Mesendoderm (in vitro differentiated cells): ENCODE results near the gene BCAR3.

Source experiments
- DNase-seq: peaks from one replicate; pipeline ENCODE4 v3.0.0; 2013
- H2AK5ac ChIP-seq: 2 replicates; pipeline ENCODE4 v1.6.1; 2013; ENCODE audit warnings: low read length, inconsistent platforms
- H2BK120ac ChIP-seq: 2 replicates; pipeline ENCODE4 v1.6.1; 2013; ENCODE audit warnings: low read depth, mild to moderate bottlenecking, low read length, moderate library complexity, mixed read lengths
- H2BK15ac ChIP-seq: replicated peaks from 2 replicates; pipeline ENCODE4 v1.6.1; 2013; ENCODE audit warnings: low read depth, mild to moderate bottlenecking, moderate library complexity
- H2BK5ac ChIP-seq: 2 replicates; pipeline ENCODE4 v1.6.1; 2013; ENCODE audit warnings: low read length, inconsistent platforms
- H3K18ac ChIP-seq: 2 replicates; pipeline ENCODE4 v1.6.1; 2013; ENCODE audit warnings: mild to moderate bottlenecking, low read length, mixed read lengths
- H3K23ac ChIP-seq: one replicate; pipeline ENCODE4 v1.6.1; 2013; ENCODE audit warnings: low read length
- H3K27ac ChIP-seq: 2 replicates; pipeline ENCODE4 v1.5.1; 2013; ENCODE audit warnings: low read depth, mild to moderate bottlenecking, inconsistent platforms, low read length, moderate library complexity
- H3K27me3 ChIP-seq: 2 replicates; pipeline ENCODE4 v1.6.1; 2013; ENCODE audit warnings: low read length, control low read depth, mild to moderate bottlenecking, inconsistent platforms; ENCODE audit not compliant: insufficient read depth, poor library complexity
- H3K36me3 ChIP-seq: 2 replicates; pipeline ENCODE4 v1.6.1; 2013; ENCODE audit warnings: low read length, inconsistent platforms; ENCODE audit not compliant: control insufficient read depth, insufficient read depth
- H3K4ac ChIP-seq: one replicate; pipeline ENCODE4 v1.6.1; 2013; ENCODE audit warnings: low read depth, mild to moderate bottlenecking, low read length, moderate library complexity
- H3K4me1 ChIP-seq: 2 replicates; pipeline ENCODE4 v1.6.1; 2013; ENCODE audit warnings: low read depth, low read length, inconsistent platforms; ENCODE audit not compliant: control insufficient read depth
- H3K4me2 ChIP-seq: 2 replicates; pipeline ENCODE4 v1.6.1; 2013; ENCODE audit warnings: low read length
- H3K4me3 ChIP-seq: 2 replicates; pipeline ENCODE4 v1.5.1; 2013; ENCODE audit warnings: mild to moderate bottlenecking, low read length
- H3K56ac ChIP-seq: one replicate; pipeline ENCODE4 v1.6.1; 2013; ENCODE audit warnings: low read length
- H3K79me1 ChIP-seq: 2 replicates; pipeline ENCODE4 v1.6.1; 2013; ENCODE audit warnings: low read length, inconsistent platforms
- H3K79me2 ChIP-seq: 2 replicates; pipeline ENCODE4 v1.6.1; 2013; ENCODE audit warnings: mild to moderate bottlenecking, low read length; ENCODE audit not compliant: control insufficient read depth, insufficient read depth
- H3K9ac ChIP-seq: 2 replicates; pipeline ENCODE4 v1.6.1; 2013; ENCODE audit warnings: low read length, inconsistent platforms
- H4K5ac ChIP-seq: one replicate; pipeline ENCODE4 v1.6.1; 2013; ENCODE audit warnings: low read length
- H4K8ac ChIP-seq: one replicate; pipeline ENCODE4 v1.6.1; 2013; ENCODE audit warnings: low read depth, mild to moderate bottlenecking, control low read depth, low read length, moderate library complexity
- whole genome bisulfite sequencing: extraction: QIAGEN DNeasy Blood & Tissue Kit; methylation state at CpG from one replicate; pipeline ENCODE4 v1.1.7; 2013; ENCODE audit warnings: low lambda C conversion rate, missing lambda C conversion rate; ENCODE audit not compliant: insufficient coverage; ENCODE audit errors: extremely low coverage; 5-methylcytosine and 5-hydroxymethylcytosine counted together

BCAR3 gene

GRCh38 chr1:93532780-93533378 is 148.8 kb downstream of the BCAR3 start:
- Histone ChIP-seq H2BK120ac (no peak overlapping the region), H3K23ac (no peak overlapping the region)
- WGBS = no CpG with 5 or more reads among the region's 3 CpGs

GRCh38 chr1:93531193-93531592 is 150.4 kb downstream of the BCAR3 start:
- Histone ChIP-seq H4K8ac (no peak overlapping the region), H4K5ac (no peak overlapping the region), H3K27ac (no peak overlapping the region), H3K79me2 (no peaks in the 10 kb centered on the region), H3K4me3 (no peak overlapping the region), H2BK5ac (no peak overlapping the region), H3K27me3 (no peaks in the 10 kb centered on the region), H3K36me3 (peaks cover 1% of the 10 kb centered on the region), H3K56ac (no peak overlapping the region), H3K79me1 (peaks cover 4% of the 10 kb centered on the region), H2AK5ac (no peak overlapping the region), H3K4me1 (no peaks in the 10 kb centered on the region), H3K9ac (no peak overlapping the region), H3K18ac (no peak overlapping the region), H2BK15ac (no peak overlapping the region), H3K4ac (no peak overlapping the region), H2BK120ac (no peak overlapping the region), H3K4me2 (no peak overlapping the region), H3K23ac (no peak overlapping the region)
- DNase-seq = no peak
- no CpG with 5 or more reads among the region's 2 CpGs for WGBS

More at GRCh38 chr1:93532780-93533378, 148.8 kb downstream of the BCAR3 start:
- H3K27me3 ChIP-seq = no peaks in the 10 kb centered on the region
- no peak overlapping the region for H3K18ac ChIP-seq
- H3K79me1 ChIP-seq = peaks cover 2% of the 10 kb centered on the region
- no peak overlapping the region for H4K5ac ChIP-seq
- no peaks in the 10 kb centered on the region for H3K79me2 ChIP-seq
- no peaks in the 10 kb centered on the region for H3K4me1 ChIP-seq
- H3K56ac ChIP-seq = no peak overlapping the region
- no peak overlapping the region for H2AK5ac ChIP-seq
- H3K36me3 ChIP-seq = peaks cover 1% of the 10 kb centered on the region
- H3K4me2 ChIP-seq = no peak overlapping the region
- H4K8ac ChIP-seq = no peak overlapping the region
- H3K4me3 ChIP-seq = no peak overlapping the region
- no peak overlapping the region for H2BK5ac ChIP-seq
- no peak overlapping the region for H2BK15ac ChIP-seq
- H3K4ac ChIP-seq = no peak overlapping the region
- H3K27ac ChIP-seq = no peak overlapping the region
- no peak overlapping the region for H3K9ac ChIP-seq
- no peak for DNase-seq

GRCh38 chr1:93528412-93528811 is 153.2 kb downstream of the BCAR3 start:
- Histone ChIP-seq H3K4me3 (no peak overlapping the region), H4K8ac (no peak overlapping the region), H3K79me2 (no peaks in the 10 kb centered on the region), H4K5ac (no peak overlapping the region), H2AK5ac (no peak overlapping the region), H2BK120ac (no peak overlapping the region), H2BK5ac (no peak overlapping the region), H3K9ac (no peak overlapping the region), H3K4me2 (no peak overlapping the region), H3K27me3 (no peaks in the 10 kb centered on the region), H3K4ac (no peak overlapping the region), H3K23ac (no peak overlapping the region), H3K79me1 (peaks cover 5% of the 10 kb centered on the region), H2BK15ac (no peak overlapping the region), H3K27ac (no peak overlapping the region), H3K18ac (no peak overlapping the region), H3K4me1 (no peaks in the 10 kb centered on the region), H3K36me3 (peaks cover 1% of the 10 kb centered on the region), H3K56ac (no peak overlapping the region)
- DNase-seq = no peak
- no CpG with 5 or more reads among the region's 1 CpG for WGBS

- Histone ChIP-seq H3K27ac (no peak overlapping the region), H3K4me2 (no peak overlapping the region), H3K4me1 (no peaks in the 10 kb centered on the region), H3K79me1 (peaks cover 8% of the 10 kb centered on the region), H2BK120ac (no peak overlapping the region), H3K4ac (no peak overlapping the region), H3K23ac (no peak overlapping the region), H2BK5ac (no peak overlapping the region), H3K18ac (no peak overlapping the region), H3K79me2 (peaks cover 3% of the 10 kb centered on the region), H3K36me3 (no peaks in the 10 kb centered on the region), H4K8ac (no peak overlapping the region), H3K9ac (no peak overlapping the region), H4K5ac (no peak overlapping the region), H3K27me3 (no peaks in the 10 kb centered on the region), H3K56ac (no peak overlapping the region), H3K4me3 (no peak overlapping the region), H2BK15ac (no peak overlapping the region), H2AK5ac (no peak overlapping the region)
- WGBS = no CpG with 5 or more reads among the region's 2 CpGs
- DNase-seq = no peak
Observed at GRCh38 chr1:93526431-93526830, 155.2 kb downstream of the BCAR3 start.

GRCh38 chr1:93525431-93525830 is 156.2 kb downstream of the BCAR3 start:
- Histone ChIP-seq H3K4me1 (no peaks in the 10 kb centered on the region), H2AK5ac (no peak overlapping the region), H4K8ac (no peak overlapping the region), H3K18ac (no peak overlapping the region), H3K9ac (no peak overlapping the region), H3K27me3 (no peaks in the 10 kb centered on the region), H2BK120ac (no peak overlapping the region), H3K4ac (no peak overlapping the region), H3K23ac (no peak overlapping the region), H4K5ac (no peak overlapping the region), H3K79me2 (peaks cover 7% of the 10 kb centered on the region), H3K4me2 (no peak overlapping the region), H3K27ac (no peak overlapping the region), H3K79me1 (peaks cover 8% of the 10 kb centered on the region), H3K36me3 (no peaks in the 10 kb centered on the region), H3K4me3 (no peak overlapping the region), H3K56ac (no peak overlapping the region), H2BK15ac (no peak overlapping the region), H2BK5ac (no peak overlapping the region)
- no peak for DNase-seq
- WGBS = no CpG with 5 or more reads among the region's 1 CpG

- Histone ChIP-seq H3K4me2 (no peak overlapping the region), H3K4me1 (no peaks in the 10 kb centered on the region), H3K4me3 (no peak overlapping the region), H3K36me3 (no peaks in the 10 kb centered on the region), H3K27me3 (no peaks in the 10 kb centered on the region), H3K56ac (no peak overlapping the region), H3K27ac (no peak overlapping the region), H2AK5ac (no peak overlapping the region), H3K79me1 (peaks cover 7% of the 10 kb centered on the region), H2BK120ac (no peak overlapping the region), H4K5ac (no peak overlapping the region), H3K23ac (no peak overlapping the region), H4K8ac (no peak overlapping the region), H3K79me2 (peaks cover 16% of the 10 kb centered on the region), H3K4ac (no peak overlapping the region), H3K9ac (no peak overlapping the region), H3K18ac (no peak overlapping the region), H2BK15ac (no peak overlapping the region), H2BK5ac (no peak overlapping the region)
- no peak for DNase-seq
- WGBS = no CpG with 5 or more reads among the region's 4 CpGs
Observed at GRCh38 chr1:93522721-93523120, 158.9 kb downstream of the BCAR3 start.
